ENCODE results near the gene TPD52L2.
"Not testable (repeated sequence)": the region's sequence is repeated elsewhere in the genome, so short reads cannot be mapped to it uniquely, and the experiment has no call there.

TPD52L2 gene

DNA sequence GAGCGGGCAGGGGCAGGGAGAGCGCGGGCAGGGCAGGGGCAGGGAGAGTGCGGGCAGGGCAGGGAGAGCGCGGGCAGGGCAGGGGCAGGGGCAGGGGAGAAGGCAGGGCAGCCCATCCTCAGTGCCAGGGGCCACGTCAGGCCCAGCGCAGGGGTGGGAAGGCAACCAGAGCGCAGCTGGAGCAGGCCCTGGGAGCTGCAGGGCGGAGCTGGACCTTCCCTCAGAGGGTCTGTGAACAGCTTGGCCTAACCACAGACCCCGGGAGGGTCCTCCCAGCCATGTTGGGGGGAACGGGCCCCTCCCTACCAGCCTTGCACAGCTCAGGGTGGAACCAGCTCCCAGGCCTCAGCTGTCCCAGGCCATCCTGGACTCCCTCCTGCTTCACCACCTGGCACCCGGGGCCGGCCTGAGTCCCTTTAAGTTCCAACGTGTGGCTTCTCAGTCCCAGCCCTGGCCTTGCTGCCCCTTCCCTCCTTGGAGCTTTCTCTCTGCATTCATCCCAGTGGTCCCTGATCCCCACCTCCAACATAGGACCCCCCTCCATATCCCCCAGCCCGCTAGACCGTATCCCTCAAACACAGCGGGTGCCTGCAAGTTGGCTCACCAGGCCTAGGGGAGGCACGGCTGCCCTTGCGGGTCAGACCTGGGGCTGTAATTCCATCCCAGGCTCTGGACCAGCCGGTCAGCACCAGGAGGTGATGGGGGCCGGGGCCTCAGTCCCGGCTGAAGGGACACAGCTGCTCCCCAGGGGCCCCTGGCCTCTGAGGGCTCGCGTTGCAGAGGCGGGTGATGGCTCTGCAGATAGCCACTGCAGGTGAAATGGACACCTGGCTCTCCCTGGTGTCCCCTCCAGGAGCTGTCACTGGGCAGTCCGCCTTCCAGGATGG, 28.4 kb upstream of the TPD52L2 start:
- no peak for DNase-seq

DNA sequence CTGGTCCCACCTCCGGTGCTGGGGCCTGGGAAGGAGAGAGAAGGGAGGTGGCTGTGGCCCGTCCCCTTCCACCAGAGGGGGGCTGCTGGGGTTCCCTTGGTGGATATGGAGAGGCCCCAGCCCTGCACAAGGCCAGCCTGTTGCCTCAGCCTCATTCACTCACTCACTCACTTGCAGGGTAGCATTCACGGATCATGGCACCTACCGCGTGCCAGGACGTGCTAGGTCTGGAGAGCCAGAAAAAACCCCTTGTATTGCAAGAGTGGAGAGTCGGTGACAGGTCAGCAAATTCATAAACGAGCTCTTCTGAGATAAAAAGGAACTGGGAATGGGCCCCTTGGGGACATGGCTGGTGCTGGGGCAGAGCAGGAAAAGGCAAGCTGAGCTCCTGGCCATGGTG, 27.6 kb upstream of the TPD52L2 start:
- no peak for DNase-seq

DNA sequence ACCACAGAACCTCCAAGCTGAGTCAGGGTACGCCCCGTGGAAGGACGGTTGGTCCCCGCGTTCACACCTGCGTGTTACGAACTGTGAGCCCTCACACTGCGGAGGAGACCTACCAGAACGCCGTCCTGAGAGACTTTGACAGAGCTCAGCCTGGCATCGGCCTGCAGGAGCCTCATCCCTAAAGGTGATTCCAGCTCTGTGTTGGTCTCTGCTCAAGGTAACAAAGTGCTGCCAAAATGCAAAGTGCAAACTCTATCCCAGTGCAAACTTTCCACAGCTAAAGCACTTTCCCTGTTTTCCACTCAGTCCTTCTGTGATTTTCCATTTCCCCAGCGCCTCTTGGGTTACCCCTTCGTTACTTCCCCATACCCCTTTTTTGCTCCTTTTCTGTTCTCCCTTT, 25.4 kb upstream of the TPD52L2 start:
- DNase-seq, result no peak

DNA sequence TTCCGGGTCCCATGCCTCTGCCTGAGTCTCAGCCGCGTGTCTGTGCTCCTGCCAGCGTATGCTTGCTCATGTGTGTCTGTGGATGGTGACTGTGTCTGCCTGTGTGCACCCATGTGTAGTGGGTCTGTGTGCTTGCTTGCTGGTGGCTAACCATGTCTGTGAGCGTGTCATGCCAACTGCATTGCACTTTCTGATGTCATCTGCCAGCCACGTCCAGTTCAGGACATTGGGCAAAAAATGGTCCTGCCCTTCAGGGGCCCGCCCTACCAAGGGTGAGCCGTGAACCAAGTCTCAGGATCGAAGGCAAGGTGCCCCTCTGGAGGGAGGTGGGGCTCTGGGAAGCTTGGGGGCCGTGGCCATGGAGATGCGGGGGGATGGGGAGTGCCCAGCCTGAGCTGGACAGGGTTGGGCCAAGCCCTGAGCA, 24.7 kb upstream of the TPD52L2 start:
- no peak for DNase-seq

DNA sequence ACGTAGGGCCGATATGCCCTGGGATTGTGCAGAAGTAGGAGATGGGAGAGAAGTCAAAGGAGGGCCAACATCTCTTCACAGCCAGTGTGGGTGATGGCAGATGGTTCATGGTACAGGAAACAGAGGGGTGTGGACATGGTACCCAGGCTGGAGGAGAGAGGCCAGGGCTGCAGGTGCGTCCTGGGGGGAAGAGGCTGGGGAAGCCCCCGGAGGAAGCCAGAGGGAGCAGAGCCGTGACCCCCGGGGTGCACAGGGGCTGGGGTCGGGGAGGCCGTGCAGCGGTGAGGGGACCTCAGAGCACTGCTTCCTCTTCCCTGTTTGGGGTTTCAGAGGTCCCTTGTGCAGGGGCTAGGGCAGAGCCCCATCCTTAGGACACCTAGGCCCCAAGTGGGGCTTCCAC, 22.8 kb upstream of the TPD52L2 start:
- DNase-seq, result no peak

DNA sequence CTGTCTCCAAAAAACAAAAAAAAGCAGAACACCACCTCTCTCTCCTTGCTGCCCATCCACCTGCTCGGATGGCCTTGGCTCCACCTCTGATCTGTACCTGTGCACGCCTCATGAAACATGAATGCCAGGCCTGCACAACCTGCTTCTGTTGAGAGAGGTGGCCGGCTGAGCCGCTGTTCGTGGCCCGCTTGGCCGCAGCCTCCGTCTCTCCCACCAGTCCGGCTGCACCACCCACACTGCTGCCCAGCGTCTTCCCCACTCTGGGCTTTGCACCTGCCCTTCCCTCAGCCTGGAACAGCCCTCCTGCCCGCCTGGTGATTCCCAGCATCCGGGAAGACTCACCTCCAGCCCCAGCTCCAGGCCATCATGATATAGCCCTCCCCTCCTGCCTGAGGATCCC, 21.8 kb upstream of the TPD52L2 start:
- DNase-seq, result no peak

DNA sequence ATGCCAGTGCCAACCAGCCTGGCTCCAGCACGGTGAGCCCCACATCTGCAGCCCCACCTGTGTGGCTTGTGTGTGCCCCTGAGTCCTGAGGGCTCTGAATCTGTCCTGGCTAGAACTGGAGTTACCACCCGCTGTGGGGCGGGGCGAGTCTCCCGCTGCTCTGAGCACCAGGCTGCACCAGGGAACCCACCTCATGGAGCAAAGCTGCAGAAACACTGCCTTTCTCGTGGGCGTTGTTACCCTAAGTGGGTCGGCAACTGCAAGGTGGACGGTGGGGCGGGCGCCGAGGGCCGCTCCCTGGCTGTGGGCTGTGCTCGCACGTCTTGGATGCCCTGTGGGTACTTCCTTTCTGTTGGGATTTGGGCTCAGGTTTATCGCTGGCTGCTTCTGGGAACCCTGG, 21.3 kb upstream of the TPD52L2 start:
- DNase-seq, result peak in 2 of 3 experiments; percentile 19 to 36

DNA sequence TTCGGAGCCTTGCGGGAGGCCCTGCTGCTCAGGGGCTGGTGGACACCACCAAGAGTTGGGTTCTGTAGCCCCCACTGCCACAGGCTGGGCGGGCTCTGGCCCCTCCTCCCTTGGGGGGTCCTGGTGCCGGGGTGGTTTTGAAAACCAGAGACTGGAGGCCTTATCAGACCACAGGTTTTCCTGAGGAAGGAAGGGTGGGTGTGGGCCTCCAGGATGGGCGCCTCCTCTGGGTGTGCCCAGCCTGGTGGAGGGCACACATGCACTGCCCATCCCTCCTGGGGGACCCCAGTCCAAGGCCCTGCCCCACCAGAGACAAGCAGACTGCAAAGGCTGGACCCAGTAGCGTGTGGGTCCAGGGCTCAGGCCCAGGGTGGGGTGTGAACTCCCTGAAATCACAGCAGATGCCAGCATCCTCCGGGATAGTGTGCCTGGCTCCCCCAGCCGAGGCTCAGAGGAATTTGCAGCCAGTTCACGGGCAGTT, 20.5 kb upstream of the TPD52L2 start:
- no peak for DNase-seq

DNA sequence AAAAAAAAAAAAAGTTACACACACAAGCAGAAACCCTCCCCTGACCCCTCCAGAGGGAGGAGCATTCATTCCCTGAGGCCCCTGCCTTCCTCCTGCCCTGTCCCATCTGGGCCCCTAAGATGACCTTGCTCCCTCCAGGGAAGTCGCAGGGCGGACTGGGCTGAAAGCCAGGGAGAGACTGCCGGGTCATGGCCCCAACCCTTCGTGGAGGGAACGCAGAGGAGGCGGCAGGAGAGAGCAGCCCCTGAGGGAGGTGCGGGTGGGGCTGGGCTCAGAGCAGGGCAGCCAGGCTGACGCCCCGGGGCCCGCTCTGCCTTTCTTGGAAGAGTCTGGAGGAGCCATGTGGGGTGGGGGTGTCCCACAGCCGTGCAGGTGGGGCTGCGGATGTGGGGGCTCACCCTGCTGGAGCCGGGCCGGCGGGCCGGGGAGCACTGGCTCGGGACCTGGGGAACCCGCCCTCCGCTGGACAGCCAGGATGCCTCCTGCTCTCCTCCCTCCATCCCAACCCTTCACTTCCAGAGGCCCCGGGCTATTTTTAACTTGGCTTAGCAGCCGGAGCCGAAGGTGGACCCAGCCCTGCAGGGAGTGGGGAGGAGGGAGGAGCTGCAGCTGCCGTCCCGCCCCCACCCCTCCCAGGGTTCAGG, 18.8 kb upstream of the TPD52L2 start:
- DNase-seq, result peak in 2 of 3 experiments; percentile 49 to 60

DNA sequence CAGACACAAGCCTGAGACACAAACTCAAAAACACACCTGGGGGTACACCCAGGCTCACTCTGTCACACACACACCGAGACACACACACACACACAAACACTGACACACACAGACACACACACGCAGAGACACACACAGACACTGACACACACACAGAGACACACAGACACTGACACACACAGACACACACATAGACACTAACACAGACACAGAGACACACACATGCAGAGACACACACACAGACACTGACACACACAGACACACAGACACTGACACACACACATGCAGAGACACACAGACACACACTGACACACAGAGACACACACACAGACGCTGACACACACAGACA, 18.2 kb upstream of the TPD52L2 start:
- DNase-seq, result no peak

DNA sequence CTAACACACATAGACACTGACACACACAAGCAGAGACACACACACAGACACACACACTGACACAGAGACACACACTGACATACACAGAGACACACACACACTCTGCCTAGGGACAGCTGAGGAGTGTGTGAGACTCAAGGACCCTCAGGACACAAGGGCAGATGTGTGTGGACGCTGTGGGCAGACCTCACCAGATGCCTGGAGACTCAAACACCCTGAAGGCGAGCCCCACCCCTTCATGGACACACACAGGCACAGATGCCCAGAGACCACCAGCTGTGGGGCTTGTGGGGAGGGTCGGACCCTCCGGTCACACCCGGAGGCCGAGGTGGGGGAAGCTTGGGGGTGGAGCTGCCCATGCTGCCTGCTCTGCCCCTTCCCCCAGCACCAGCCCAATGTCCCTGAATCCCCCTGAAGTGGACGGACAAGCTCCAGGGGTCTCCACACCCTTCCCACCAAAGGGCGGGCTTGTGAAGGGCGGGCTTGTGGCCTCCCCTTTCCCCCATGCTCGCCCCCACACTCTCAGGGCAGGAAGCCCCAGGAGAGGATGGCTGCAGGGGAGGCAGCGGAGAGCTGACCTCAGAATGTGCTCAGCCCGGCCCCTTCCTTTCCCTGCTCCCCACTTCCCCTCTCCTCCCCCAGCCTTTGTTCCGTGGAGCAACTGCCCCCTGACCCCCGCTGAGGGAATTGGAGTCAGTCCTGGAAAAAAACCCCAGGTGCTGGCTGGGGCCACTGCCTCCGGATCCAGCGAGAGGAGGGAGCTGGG, 17.6 kb upstream of the TPD52L2 start:
- DNase-seq, result no peak

DNA sequence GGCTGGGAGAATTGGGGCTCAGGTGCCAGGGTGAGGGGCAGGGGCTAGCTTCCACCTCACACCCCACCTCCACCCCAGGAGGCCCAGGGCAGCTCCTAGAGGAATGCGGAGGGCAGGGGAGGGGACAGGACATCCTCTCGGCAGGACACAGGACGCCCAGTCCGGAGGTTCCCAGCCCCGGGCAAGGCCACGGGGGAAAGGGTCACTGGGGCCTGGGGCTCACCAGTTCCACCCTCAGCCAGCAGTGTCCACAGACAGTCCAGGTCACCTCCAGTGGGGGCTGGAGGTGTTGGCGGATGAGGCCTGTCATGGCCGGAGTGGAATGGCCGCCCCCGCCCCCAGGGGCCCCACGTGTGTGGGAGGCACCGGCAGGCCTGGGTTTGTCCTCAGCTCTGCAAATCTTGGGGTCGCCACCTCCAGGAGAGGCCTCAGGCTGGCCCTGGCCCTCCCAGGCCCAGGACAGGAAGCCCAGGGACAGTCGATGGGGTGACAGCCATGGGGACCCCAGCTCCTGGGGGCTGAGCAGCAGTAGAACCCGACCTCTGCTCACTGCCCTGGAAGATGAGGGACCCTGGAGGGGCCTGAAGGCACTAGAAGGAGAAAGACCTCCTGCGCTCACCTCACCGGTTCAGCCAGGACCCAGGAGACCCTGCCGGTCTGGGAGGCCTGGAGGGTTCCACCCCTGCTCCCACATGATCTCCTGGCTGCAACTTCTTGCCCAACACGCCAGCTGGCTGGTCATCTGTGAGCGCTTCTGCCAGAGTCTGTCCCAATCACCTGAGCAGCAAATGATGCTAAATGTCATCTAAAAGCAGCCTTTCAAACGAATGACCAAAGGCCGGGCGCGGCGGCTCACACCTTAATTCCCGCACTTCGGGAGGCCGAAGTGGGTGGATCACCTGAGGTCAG, 16.8 kb upstream of the TPD52L2 start:
- DNase-seq, result no peak

DNA sequence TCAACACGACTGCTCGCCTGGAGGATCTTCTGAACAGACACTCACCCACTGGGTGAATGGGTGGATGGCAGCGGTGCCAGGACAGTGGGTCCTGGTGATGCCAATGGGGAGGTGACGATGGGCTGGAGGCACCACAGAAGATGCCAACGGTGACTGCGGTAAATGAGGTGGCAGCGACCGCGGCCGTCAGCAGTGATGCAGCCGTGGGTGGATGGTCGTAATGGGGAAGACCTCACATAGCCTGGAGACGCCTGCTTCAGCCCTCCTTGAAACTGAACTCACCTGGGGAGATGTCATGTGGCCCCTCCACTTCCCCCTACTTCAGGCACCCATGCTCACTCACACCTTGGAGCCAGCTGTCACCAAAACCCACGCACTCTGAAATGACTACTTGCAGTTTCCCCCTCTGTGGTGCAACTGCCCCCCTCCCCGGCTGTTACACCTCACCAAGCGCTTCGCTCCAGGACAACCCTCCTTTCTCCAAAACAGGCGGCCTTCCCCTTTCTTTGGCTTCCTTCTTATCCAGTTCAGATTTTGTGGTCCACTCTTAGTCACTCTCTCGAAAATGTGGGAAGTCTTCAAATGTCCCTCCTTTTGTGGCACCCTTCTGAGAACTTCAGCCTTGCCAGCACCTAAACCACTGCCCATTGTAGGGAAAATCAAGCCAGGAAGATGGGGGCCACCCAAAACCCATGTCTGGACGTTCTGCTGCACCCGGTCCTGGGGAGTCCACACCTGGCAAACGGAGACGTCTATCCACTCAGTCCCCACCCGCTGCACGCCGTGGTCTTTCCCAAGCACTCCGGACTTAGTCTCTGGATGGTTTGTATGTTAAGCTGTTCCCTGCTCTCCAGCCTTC, 14.2 kb upstream of the TPD52L2 start:
- DNase-seq, result no peak

DNA sequence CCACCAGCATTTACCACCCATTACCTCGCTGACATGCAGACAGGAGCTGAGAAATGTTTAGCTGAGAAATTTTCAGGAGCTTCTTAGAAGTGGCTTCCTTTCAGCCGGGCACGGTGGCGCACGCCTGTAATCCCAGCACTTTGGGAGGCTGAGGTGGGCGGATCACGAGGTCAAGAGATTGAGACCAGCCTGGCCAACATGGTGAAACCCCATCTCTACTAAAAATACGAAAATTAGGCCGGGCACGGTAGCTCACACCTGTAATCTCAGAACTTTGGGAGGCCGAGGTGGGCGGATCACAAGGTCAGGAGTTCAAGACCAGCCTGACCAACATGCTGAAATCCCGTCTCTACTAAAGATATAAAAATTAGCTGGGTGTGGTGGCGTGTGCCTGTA, 13.5 kb upstream of the TPD52L2 start:
- DNase-seq, result not testable (repeated sequence)

DNA sequence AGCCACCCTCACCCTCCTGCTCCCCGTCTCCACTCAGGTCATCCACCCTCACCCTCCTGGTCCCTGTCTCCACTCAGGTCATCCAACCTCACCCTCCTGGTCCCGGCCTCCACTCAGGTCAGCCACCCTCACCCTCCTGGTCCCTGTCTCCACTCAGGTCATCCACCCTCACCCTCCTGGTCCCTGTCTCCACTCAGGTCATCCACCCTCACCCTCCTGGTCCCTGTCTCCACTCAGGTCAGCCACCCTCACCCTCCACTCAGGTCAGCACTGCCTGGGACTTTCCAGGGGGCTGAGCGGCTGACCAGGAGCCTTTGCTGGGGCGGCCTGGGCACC, 11.4 kb upstream of the TPD52L2 start:
- not testable (repeated sequence) for DNase-seq

DNA sequence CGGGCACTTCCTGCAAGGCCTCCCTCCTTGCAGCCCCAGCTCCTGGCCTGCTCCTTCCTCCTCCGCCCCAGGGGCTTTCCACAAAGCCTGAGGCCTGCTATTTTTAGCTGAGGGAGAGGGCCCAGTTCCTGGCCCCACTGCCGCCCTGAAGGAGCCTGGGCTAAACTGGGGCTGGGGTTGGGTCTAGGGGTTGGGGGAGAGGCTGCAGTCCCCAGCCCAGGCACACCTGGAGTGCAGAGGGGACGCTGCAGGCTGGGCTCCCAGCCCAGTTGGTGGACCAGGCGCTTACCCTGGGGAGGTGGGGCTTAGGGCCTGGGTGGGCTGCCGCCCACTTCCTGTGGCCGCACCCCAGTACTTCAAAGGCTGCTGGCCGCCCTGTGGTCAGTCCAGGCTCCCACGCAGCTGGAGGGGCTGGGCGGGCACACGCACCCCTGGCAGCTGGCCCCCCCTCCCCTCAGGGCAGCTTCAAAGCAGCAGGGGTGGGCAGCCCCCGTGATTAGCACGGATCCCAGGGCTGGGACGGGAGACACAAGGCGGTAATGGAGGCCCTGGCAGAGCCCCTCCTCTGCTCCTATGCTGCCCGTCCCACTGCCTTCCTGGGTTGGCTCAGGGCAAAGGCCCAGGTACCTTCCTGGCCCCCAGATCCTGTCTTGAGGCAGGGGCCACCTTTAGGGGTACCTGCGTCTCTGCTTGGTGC, 10.9 kb upstream of the TPD52L2 start:
- DNase-seq, result peak in 1 of 3 experiments; percentile 21

DNA sequence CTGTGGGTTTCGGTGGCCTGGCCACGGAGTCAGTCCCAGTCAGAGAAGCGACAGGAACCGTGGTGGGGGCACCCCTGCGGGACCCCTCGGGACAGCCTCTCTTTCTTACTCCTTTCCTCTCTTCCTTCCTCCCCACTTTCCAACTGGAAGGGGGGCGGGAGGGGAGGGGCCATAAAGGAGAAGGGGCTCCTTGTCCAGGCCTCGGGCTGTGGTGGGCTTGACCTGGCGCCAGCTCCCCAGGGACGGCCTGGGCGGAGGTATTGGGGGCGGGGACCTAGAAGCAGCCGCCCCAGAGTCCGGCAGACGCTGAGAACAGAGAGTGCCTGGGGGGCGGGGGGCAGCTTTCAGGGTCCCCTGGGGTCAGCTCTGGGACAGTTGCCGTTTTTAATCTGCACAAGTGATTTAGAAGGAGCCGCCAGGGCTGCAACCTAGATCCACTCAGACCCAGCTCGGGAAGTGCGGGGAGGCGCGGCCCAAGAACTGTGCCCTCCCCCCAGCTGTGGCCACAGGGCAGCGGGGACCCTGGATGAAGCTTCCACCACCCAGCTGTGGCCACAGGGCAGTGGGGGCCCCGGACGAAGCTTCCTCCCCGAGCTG, 10.2 kb upstream of the TPD52L2 start:
- DNase-seq, result peak in 2 of 3 experiments; percentile 26 to 45

DNA sequence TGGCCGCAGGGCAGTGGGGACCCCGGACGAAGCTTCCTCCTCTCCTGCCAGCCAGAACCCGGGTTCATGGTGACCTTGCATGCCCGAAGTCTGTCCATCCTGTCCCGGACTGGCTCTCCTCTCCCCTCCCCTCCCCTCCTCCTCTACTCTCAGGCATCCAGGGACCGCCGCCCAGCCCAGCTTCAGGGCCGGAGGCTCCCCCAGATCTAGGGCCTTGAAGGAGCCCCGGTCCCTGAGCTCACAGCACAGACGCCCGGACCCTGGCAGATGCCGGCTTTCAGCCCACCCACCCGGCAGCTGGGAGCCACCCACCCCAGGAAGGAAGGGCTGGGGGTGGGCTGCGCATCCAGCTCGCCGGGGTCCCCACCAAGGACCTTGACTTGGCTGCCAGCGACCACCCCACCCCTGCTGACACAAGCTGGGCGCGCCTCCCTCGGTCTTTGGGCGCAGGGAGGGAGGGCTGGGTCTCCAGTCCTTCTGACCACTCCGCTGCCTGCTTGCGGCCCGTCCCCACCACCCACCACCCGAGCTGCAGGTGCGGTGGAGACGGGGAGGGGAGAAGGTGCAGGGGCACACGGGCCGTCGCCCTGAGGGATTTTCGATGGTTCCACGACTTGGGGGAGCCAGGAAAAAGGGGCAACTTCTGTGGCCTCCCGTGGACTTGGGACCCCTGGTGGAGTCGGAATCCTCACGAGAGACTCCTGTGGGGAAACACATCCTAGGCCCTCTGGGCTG, 9.5 kb upstream of the TPD52L2 start:
- DNase-seq, result peak in 2 of 3 experiments; percentile 20 to 23

DNA sequence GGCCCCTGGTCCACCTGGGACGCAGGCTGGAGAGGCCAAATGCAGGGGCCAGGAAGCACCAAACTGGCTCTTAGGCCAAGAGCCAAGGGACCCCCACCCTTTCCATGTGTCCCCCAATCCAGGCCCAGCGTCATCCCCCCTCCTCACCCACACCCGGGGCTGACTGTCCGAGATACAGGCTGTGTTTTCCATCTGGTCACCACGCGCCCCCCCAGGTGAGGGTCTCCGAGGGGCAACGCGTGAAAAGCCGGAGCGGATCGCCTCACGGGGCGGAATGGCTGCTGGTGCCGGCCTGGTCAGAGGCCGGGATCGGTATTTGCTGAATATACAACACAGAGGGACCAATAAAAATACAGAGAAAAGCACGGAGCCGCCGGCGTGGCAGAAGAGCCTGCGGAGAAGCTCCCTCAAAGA, 9.0 kb upstream of the TPD52L2 start:
- DNase-seq, result no peak
